ENCODE results near the gene HLCS.
A peak's percentile ranks its signal among the peaks of the same experiment; 100 is the strongest.
"Not testable (repeated sequence)": the region's sequence is repeated elsewhere in the genome, so short reads cannot be mapped to it uniquely, and the experiment has no call there.

Gene HLCS

DNA sequence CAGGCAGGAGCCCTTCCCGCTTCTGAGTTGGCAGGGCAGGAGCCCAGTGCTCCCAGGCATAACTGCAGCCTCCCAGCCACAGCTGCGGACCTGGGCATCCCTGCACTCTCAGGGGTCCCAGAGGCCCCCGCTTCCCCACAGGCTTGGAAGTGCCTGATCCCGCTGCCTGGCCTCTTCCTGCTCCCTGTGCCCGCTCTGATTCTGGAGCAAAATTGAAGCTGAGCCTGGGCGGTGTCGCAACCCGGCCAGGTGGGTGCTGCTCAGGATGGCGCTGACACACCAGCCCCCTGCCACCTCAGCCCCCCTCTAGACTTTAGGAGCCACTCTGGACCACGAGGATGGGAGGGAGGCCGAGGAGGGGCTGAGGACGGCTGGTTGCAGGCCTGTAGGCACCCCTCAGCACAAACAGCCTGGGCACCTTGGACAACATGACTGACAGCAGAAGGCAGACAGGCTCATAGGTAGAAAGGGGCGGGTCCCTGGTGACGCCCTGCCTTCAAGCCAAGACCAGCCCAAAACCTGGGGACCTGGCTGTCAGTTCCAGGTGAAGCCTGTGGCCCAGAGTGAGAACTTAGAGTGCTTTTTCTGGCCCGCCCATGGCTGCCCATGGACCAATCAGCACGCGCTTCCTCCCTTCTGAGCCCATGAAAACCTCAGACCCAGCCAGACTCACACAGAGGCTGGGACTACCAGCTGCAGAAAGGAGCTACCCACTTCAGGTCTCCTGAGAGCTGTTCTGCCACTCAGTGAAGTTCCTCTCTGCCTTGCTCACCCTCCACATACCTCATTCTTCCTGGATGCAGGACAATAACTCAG is 7.2 kb downstream of the HLCS start:
- DNase-seq (ENCODE audit: low read depth in 2 of 2), result no peak

DNA sequence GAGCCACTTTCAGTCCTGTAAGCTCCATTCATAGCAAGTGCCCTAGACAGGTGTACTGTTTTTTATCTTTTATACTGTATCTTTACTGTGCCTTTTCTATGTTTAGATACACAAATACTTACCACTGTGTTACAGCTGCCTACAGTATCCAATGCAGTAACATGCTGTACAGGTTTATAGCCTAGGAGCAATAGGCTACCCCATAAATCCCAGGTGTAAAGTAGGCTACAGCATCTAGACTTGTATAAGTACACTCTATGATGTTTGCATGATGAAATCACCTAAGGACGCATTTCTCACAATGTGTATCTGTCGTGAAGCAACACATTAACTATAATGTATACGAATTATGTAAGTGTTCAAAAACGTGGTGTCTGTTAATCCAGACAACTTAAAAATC is 10.7 kb downstream of the HLCS start:
- no peak for DNase-seq (ENCODE audit: low read depth in 2 of 2)

DNA sequence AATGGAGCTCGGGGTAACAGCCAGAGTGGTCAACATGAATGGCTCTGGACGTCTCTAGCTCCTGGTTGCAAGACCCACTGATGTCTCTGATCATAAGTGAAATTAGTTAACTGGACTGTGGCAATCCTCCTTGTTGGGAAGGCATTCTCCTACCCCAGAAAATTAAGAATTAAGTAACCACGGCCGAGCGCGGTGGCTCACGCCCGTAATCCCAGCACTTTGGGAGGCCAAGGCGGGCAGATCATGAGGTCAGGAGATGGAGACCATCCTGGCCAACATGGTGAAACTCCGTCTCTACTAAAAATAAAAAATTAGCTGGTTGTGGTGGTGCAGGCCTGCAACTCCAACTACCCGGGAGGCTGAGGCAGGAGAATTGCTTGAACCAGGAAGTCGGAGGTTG is 14.1 kb downstream of the HLCS start:
- DNase-seq (ENCODE audit: low read depth in 2 of 2), result not testable (repeated sequence)

DNA sequence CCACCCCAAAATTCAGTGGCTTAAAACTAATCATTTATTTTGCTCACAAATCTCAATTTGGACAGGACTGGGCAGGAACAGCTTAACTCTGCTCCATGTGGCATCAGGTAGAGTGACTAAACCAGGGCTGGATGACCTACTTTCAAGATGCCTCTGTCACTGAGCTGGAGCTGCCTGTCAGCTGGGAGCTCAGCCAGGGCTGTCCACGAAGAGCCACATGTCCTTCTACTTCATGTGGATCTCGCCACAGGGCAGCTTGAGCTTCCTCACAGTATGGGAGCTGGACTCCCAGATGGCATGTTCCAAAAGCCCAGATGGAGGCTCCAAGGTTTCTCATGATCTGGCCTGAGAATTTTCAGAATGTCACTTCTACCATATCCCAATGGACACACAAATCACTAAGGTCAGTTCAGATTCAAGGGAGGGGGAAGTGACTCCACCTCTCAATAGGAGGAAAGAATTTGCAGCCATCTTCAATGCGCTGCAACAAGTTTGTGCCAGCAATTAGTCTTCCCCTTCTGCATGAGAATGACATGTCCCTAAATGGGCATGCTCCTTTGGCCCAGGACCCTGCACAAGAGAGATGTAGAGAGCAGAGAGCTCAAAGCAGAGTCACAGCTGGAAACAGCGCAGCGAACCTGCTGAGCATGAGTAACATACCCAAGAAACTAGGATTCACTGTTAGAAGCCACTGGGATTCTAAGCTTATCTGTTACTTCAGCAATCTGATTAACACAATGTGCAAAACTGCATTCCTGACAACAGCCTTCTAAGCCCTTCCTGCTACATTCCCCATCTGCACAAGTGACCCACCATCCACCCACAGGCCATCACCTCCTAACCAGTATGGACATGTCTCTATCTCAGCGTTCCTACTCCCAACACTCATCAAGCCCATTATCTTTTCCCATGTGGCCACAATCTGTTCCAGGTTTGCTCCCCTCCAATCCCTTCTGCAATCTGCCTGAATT is 17.0 kb downstream of the HLCS start:
- no peak for DNase-seq (ENCODE audit: low read depth in 2 of 2)

DNA sequence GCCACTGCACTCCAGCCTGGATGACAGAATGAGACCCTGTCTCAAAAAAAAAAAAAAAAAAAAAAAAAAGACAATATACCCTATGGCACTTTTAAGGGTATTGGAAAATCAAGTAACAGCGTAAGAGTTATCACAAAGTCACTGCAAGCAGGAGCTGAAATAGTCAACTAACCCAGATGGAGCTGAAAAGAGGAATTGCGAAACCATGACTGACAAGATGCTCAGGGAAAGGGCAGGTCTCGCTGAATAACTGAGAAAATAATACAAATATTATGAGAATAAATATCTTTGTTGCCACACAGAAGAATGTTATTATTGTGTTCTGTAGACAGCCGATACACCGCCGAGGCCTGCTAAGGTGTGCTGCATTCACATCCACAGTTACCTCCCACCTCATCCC is 17.8 kb downstream of the HLCS start:
- no peak for DNase-seq (ENCODE audit: low read depth in 2 of 2)

DNA sequence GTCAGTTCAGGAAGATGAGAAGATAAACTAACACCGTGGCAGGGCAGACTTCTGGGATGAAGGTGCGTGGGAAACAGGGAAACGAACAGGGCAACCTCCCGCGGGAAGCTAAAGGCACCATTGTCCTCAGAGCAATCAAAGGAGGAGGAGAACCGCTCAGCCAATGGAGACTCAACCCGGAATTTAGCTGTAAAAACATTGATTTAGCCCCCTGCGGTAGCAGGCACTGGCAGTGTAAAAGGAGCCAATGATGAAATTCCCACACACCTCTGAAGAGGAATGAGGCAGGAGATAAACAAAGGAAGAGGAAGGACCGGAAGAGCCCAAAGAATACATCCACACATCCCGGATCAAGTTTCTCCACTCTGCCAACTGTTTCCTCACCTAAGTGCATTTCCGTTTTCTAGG is 19.5 kb downstream of the HLCS start:
- no peak for DNase-seq (ENCODE audit: low read depth in 2 of 2)

DNA sequence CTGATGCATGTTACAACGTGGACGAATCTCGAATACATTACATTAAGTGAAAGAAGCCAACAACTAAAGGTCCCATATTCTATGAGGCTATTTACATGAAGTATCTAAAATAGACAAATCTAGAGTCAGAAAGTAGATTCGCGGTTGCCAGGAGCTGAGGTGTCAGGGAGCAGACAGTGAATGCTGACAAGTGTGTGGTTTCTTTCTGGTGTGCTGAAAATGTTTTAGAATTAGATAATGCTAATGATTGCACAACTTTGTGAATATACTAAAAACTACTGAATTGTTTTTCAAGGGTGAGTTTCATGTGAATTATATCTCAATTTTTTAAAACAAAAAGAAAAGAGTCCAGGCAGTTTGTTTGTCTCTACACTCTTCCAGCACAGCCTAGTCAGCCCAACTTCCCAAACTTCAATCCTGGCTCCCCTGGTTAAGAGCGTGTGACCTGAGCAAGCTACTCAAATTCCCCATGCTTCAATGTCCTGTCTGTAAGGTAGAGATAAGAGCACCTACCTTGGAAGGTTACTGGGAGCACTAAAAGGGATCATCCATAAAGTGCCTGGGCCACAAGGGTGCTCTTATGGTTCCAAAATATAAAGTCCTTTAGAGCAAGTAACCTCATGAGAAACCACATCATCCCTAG is 20.9 kb downstream of the HLCS start:
- no peak for DNase-seq (ENCODE audit: low read depth in 2 of 2)

DNA sequence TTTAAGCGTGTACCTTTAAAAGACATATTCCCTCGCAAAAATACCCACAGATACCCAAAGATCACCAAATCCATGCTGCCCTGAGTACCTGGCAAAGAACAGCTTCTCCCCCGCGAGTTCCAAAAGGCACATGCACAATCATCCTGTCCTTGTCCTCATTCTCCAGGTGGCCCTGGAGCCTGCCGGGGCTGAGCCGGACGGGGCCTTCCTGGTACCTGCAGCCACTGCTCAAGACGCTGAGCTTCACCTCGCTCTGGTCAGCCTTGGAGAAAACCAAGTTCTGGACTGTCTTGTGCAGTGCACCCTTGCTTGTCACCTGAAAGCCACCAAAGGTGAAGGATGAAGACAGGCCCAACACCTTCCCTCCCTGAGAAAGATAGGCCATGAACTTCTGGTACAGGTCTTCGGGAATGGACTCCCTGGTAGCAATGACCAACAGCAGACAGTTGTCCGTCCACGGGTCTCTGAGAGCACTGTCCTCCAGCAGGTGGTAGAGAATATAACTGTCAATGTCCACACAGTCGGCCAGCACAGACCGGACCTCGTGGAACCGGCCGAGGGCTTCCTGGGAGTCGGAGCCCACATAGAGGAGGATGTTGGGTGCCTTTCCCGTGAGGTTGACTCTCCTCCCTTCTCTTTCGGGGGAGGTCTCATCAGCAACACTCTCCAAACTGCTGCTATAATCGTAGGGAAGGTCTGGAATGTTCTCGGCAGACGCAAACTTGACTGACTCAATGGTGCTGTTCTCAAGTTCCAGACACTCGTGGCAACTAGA is 29.9 kb downstream of the HLCS start:
- no peak for DNase-seq (ENCODE audit: low read depth in 2 of 2)

DNA sequence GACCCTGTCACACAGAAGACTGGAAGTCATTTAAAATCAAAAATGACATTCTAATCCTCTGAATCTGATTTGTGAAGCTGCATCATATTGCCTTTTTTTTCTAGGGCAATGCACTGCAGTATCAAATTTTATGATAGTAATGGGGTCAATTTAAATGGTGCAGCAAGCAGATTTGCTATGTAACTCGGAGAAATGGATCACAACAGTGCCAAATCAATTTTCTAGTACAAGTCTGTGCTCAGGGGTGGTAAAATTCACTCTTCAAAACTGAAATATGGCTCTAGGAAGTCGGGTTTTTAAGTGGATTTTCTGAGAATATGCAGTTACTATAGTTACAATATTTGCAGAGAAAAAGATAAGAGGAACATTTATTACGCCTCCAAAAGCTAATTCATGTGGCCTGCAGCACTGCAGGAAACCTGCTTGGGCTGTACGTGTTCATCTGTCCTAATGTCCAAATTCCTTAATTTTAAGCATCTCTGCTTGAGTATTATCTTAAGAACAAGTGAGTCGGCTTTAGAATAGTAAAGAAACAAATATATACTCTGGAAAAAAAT is 31.5 kb downstream of the HLCS start:
- DNase-seq (ENCODE audit: low read depth in 2 of 2), result no peak

DNA sequence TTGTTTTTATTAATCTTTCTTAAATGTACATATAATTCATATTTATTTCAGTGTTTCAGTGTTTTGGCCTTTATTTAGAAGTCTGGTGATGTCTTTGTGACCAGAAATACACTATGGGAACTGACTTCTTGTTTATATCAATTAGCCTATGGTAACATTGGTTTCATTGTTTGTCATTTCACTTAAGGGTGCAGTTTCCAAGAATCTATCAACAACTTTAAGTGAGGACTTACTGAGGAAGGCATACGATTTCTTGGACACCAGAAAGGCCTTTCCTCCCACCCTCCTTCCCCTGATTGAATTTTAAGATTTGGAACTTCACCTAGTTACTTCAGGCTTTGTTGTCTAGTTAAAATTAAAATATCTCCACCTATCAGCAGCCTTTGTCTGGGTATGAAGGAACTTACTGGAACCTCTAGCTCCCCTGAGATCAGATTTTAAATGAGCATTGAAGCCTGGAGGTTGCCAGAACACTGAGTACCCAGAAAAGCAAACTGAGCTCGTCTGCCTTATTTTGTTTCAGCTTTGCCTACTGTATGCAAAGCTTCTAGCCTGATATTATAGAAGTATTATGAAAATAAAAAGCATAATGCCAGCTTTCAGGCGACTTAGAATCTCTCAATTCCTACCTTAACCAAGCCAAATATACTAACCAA is 34.2 kb downstream of the HLCS start:
- no peak for DNase-seq (ENCODE audit: low read depth in 2 of 2)

DNA sequence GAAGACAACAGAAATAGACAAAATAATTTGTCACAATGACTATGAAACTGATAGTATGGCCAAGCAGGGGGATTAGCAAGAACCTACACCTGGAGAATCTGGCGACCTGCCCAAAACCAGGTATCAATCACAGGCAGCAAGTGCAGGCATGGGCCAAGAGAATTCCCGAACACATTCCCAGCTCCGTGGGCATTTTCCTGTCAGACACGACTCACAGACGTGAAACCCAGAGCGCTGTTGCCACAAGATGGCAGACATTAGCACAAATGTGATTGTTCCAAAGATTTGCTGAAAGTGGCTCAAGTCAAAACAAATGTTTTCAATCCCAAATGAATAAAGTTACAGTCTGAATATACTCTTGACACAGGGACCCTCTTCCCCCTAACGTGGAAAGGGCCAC is 36.8 kb downstream of the HLCS start:
- DNase-seq (ENCODE audit: low read depth in 2 of 2), result no peak

DNA sequence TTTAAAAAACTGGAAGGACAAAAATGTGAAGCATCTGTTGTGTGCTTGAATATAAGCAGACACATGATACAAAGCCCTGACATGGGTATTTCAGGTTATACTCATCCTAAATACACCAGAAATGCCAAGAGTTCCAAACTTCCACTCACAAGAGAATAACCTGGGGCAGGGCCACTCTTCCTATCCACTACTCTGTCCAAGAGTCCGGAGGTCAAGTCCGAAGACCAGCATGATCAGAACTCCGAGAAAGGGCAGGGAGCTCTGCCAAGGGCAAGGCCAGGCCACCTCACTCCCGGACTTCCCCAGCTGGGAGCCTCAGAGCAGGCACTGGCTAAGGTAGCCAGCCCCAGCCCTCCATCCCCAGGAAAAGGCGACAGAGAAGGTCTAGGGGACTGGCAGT is 37.5 kb downstream of the HLCS start:
- no peak for DNase-seq (ENCODE audit: low read depth in 2 of 2)

DNA sequence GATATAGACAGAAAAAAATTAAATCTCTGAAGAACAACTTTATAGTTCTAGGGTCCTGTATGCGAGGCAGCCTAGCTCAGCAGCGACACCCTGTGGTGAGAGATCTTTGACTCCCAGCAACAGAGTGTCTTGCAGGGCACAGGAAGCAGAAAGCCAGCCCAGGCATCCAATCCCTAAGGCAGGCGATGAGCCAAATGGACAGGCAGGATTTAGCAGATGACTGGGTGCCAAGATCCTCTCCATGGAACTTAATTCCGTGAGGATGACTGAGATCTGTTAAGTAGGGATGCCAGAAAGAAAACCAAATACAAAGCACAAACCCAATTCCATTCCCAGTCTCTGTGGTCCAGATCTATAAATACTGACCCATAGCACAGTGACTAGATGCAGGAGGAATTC is 38.8 kb downstream of the HLCS start:
- DNase-seq (ENCODE audit: low read depth in 2 of 2), result peak; percentile 20 to 53

DNA sequence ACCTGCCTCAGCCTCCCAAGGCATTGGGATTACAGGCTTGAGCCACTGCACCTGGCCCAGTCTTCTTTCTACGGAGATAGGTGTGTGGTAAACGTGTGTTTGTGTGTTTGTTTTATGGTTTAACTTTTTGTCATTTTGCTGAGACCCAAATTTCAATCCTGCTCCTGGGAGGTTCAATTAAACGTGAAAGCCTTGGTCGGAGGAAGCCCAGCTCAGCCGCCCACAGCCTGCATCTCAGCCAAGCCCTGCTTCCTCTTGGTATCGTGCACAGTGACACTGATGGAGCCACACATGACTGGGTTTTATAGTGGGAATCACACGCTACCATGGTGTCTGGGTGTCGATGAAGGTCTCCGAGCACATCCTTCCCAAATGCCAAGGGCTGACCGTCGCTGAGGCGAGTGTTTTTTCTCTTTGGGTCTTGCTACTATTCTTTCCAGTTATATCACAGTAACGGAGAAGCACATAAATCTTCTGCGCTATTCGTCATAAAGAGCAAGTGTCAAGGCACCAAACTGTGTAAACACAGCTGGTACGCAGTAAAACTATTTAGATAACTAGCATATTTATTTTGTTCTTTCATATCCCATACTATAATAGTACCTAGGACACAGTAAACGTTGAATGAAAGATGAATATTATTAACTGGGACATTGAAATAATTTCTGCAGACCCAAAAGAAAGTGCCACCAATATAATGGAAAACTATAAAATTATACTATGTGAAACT is 39.3 kb downstream of the HLCS start:
- DNase-seq (ENCODE audit: low read depth in 2 of 2), result no peak

DNA sequence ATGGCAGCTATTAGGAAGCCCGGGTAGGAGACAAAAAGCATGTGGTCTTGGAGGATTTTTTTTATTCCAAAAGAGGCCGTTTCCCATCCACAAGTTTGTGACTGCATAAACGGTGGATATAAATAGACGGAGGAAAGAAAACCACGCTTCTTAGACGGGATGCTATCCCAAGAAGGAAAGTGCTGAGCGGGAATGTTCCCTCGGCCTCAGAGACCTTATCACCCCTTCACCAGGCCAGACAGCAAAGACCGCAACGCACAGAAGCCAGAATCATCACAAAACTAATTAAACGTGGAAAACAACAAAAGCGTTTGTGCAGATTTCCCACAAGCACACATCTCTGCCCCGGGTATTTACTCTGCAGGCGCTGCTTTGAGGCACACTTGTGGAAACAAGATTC is 43.2 kb downstream of the HLCS start:
- DNase-seq (ENCODE audit: low read depth in 2 of 2), result no peak

DNA sequence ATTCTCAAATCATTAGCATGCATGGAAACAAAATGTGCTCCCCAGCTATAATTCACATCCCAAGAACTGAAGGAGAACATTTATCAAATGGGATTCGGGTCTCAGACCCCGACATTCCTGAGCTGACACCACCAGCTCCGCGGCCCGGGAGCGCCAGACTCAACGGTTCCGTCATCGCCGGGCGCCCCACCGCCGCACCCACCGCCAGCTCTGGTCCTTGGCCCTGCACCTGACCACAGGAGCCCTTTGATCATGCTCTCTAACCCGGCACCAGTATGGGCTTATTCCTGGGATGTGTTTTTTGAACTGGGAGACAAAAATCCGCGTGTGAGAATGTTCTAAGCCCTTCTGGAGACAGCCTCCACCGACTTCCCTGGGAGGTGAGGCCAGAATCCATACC is 43.6 kb downstream of the HLCS start:
- no peak for DNase-seq (ENCODE audit: low read depth in 2 of 2)

DNA sequence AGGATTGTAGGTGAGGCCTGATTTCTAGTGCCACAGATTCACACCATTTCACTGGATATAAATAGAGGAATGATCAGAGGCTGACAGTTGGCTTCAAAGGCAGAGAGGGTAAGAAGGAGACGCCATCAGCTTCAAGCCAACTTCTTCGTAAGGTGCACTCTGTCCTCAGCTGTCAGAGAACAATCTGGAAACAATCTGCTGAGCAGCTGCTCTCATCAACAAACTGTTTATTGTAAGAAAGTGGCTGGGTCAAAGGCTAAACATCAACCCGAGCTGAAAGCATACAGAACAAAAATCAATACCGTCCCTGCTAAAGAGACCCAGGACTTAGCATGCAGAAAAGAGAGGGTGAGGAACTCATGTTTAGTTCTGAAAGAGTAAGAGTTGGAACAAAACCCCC is 48.2 kb downstream of the HLCS start:
- DNase-seq (ENCODE audit: low read depth in 2 of 2), result no peak

DNA sequence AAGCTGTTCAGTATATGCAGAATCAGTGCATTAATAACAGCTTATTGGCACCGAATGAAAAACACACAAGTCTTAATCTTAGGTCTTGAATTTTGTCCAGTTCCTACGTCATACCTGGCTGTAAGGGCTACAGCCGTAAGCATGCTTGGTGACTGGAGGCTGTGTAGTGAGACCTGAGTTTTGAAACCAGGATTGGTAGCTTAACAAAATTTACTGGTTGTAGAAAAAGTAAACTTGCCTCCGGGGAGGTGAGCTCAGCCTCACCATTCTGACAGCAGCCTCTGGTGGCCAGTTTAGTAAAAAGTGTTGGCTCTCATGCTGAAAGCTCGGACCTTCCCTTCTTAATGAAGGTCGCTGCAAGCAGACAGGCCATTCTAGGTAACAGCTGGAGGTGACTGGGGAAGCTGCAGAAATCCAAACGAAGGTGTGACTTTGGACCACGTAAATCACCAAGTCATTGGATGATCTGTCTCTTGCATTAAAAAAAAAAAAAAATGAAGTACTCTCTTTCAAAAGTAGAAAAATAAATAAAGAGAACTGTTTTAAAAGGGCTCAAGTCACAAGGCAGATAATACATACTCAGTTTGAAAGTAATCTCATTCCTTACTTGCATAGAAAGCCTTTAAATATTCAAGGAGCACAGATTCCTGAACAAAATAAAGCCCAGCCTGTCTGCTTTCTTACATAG is 48.9 kb downstream of the HLCS start:
- DNase-seq (ENCODE audit: low read depth in 2 of 2), result no peak

DNA sequence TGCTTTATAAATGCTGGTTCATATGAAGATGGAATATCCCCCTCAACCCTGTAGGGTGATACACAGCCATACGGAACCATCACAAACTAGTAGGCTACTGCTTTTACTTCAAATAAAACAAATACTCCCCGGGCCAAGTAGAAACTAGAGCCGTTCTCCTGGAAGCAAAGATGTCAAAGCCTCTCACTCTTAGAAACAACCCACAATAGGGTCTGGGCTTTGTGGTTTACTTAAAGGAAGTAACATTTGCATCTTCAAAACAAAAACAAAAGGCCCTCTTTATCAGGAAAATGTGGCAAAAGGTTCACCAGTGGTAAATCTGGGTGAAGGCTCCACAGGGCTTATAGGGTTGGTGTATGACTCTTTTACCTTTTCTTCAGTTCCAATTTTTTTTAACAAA is 49.8 kb downstream of the HLCS start:
- DNase-seq (ENCODE audit: low read depth in 2 of 2), result no peak
